Measurements from ENCODE around the gene NBAS.
"Not testable (repeated sequence)": the region's sequence is repeated elsewhere in the genome, so short reads cannot be mapped to it uniquely, and the experiment has no call there.

NBAS gene

GRCh38 chr2:15355386-15355785 is 205.7 kb downstream of the NBAS start:
- FAIRE-seq = no peak

GRCh38 chr2:15354596-15355366 is 206.4 kb downstream of the NBAS start:
- FAIRE-seq = no peak

DNA sequence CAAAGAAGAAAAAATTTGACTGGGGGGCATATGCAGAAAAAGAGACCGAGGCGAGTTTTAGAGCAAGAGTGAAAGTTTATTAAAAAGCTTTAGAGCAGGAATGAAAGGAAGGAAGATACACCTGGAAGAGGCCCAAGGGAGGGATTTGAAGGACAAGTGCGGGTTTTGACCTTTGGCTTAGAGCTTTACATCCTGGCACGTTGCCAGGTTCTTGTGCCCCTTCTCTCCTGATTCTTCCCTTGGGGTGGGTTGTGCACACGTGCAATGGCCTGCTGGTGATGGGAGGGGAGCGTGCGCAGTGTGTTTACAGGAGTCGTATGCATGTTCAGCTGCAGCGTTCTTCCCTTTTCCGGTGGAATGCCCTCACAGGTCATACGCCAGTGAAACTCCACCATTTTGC is 208.8 kb downstream of the NBAS start:
- FAIRE-seq = no peak

- FAIRE-seq = no peak
Measured at GRCh38 chr2:15348636-15349035, 212.5 kb downstream of the NBAS start.

- FAIRE-seq = no peak
Measured at GRCh38 chr2:15348045-15348444, 213.1 kb downstream of the NBAS start.

GRCh38 chr2:15346624-15347023 is 214.5 kb downstream of the NBAS start:
- FAIRE-seq = no peak

GRCh38 chr2:15337996-15338666 is 223.0 kb downstream of the NBAS start:
- FAIRE-seq = no peak

DNA sequence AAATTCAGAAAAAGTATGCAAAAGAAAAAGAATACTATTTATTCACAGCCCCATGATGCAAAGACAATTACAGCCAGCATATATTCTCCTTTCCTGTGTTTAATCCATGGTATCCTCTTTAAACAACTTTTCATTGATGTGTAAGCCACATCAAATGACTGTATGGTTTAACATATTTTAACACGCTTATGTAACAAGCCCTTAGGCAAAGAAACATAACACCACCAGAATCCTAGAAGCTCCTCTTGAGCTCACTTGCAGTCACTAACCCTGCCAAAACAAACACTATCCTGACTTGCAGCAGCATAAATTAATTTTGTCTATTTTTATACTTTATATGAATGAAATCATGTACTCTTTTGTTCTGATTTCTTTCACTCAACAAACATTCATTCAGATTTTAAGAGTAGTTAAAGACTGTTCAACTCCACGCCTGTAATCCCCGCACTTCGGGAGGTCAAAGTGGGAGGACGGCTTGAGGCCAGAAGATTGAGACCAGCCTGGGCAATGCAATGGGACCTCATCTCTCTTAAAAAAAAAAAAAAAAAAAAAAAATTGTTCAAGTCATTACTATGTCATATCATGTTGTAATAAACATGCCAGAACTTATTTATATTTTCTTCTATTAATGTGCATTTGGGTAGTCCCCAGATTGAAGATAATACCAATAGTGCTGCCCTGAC is 226.3 kb downstream of the NBAS start:
- no peak for FAIRE-seq

DNA sequence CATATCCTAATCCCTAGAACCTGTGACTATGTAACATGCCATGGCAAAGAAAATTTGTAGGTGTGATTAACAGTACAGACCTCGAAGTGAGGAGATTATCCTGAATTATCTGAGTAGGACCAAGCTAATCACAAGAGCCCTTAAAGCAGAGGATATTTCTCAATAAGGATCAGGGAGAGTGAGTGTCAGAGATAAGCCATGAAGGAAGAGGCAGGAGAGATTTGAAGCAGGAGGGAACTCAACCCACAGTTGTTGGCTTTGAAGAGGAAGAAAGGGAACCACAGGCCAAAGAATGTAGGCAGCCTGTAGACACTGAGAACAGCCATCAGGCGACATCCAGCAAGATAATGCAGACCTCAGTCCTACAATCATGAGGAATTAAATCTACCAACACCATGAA is 229.3 kb downstream of the NBAS start:
- FAIRE-seq = no peak

GRCh38 chr2:15325296-15325695 is 235.8 kb downstream of the NBAS start:
- no peak for FAIRE-seq

GRCh38 chr2:15323227-15323626 is 237.9 kb downstream of the NBAS start:
- FAIRE-seq = no peak

DNA sequence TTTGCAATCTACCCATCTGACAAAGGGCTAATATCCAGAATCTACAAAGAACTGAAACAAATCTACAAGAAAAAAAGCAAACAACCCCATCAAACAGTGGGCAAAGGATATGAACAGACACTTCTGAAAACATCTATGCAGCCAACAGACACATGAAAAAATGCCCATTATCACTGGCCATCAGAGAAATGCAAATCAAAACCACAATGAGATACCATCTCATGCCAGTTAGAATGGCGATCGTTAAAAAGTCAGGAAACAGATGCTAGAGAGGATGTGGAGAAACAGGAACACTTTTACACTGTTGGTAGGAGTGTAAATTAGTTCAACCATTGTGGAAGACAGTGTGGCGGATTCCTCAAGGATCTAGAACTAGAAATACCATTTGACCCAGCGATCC is 239.7 kb downstream of the NBAS start:
- not testable (repeated sequence) for FAIRE-seq

DNA sequence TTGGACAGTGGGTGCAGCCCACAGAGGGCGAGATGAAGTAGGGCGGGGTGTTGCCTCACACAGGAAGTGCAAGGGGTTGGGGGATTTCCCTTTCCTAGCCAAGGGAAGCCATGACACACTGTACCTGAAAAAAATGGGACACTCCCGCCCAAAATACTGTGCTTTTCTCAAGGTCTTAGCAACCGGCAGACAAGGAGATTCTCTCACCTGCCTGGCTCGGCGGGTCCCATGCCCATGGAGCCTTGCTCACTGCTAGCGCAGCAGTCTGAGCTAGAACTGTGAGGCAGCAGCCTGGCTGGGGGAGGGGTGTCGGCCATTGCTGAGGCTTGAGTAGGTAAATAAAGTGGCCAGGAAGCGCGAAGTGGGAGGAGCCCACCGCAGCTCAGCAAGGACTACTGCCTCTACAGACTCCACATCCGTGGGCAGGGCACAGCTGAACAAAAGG is 244.7 kb downstream of the NBAS start:
- FAIRE-seq = no peak

DNA sequence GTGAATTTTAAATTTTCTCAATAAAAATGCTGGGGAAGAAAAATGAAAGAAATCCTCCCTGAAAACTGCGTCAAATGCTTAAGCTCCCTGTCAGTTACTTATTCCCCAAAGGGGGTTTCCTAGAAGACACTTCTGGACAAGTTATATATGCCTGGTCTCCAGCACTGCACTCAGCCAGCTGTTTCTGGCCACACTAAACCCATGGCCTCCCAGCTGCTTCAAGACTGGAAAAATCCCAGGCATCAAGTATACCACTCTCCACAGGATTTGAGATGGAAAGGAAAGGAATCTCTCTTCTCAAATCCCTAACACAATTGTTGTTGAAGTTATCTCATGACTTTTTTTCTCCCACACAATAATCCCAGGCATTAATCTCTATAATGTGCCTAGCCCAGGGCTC is 245.7 kb downstream of the NBAS start:
- no peak for FAIRE-seq

GRCh38 chr2:15313657-15314056 is 247.5 kb downstream of the NBAS start:
- no peak for FAIRE-seq

DNA sequence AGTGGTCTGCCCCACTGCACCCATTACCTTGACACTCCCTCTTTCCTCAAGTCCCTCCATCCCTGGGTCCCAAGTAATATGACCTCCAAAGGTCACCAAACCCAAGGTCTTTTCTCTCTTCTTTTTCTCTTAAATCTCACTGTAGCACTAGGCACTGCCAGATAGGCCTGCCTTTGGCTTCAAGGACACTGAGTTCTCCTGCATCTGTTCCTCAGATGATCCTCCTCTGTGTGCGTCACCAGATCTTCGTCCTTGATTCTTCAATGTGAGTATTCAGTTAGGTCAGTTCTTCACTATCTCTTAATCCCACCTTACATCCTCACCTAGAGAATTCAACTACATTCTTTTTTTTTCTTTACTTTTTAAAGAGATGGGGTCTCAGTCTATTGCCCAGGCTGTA is 249.2 kb downstream of the NBAS start:
- FAIRE-seq = no peak

GRCh38 chr2:15311201-15311907 is 249.8 kb downstream of the NBAS start:
- no peak for FAIRE-seq

DNA sequence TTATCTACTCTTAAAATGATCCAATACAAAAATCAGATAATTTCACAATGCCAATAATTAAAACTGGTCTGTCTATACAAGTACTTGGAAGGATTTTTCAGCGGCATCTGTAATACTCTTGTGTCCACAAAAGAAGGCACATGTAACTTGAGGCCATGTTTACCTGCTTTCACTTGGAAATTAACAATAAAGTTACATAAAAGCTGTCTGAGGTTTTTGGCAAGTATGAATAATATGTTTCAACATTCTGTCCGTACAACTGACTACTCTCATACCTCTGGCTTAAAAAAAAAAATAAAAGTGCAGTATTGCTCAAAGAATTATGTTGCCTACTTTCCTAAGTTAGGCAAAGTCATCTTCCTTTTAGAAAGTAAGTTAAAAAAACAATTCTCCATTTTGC is 253.6 kb downstream of the NBAS start:
- no peak for FAIRE-seq

GRCh38 chr2:15306706-15307105 is 254.4 kb downstream of the NBAS start:
- no peak for FAIRE-seq

DNA sequence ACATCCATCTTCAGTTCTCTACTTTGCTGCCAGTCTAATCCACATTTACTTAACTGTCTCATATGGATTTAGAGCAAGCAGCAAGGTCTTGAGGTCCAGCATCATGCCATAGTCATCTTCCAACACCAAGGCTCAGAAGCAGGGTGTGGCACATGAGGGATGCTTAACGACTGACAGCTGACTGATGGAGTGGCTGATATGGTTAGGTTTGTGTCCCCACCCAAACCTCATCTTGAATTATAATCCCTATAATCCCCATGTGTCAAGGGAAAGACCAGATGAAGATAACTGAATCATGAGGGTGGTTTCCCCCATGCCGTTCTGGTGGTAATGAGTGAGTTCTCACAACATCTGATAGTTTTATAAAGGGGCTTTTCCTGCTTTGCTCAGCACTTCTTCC is 257.3 kb downstream of the NBAS start:
- no peak for FAIRE-seq

DNA sequence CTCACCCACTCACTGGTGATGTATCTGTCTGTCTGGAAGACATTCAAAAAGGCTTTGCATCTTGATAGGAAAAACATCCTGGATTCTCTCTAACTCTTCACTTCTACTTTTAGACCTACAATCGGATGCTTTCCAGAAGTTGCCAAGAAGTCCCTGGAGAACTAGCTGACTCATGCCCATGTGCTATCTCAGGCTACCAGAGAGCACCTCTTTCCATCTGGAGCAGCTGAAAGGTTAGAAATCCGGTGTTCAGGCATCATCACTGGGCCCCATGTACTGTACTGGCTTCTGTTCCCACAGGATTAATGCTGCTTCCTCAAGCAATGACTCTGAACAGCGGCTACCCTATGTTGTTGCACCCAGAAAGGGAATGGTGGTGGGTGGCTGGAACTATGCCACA is 259.0 kb downstream of the NBAS start:
- no peak for FAIRE-seq

- FAIRE-seq = no peak
Measured at GRCh38 chr2:15300624-15301573, 260.2 kb downstream of the NBAS start.

All from endometrium (tissue), 2 donors.